Measurements from ENCODE around the gene SNAPC5. TPM values are rescaled to one million over a fixed set of nuclear protein-coding genes. Genes with fewer than 3 reads are reported as not detected.

SNAPC5 gene
- total and polyA plus RNA-seq, 2 experiments from 2014 or later, result 21.2 to 43.2 TPM

DNA sequence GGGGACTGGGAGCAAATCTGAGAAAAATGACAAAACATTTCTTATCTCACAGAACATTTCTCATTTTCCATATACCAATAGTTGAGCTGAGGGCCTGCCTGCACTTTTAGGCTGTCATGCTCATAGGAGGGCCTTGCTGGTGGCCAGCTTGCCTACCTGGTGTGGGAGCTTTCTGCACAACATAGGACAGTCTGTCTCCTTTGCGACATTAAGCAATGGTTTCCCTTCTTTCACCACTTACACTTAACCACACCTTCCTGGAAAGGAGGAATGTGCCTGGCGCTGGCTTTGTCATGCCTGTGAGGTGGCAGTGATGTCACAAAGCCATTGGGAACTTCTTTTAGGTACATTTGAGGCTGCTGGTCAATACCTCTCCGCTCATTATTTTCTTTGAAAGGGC, 5.7 kb downstream of the SNAPC5 start (continued):
- no peak for TF ChIP-seq CTCF (conservative IDR thresholded peaks at IDR 0.05; ENCODE audit: low read depth in 2 of 2)

- Mint-ChIP-seq H3K27me3 (ENCODE audit: insufficient read depth, low read depth, poor library complexity) (peaks cover 5% of the 10 kb centered on the region), H3K36me3 (ENCODE audit: low read depth) (peaks cover 68% of the 10 kb centered on the region), H3K4me3 (no peak overlapping the region), H3K4me1 (peaks cover 3% of the 10 kb centered on the region), H3K9me3 (no peaks in the 10 kb centered on the region), H3K27ac (peak overlapping the region; percentile 32; the same call in 1 of the 2 replicates)
- Histone ChIP-seq H2AFZ (no peak overlapping the region), H3K9me2 (ENCODE audit: insufficient read depth) (no peaks in the 10 kb centered on the region), H3K79me2 (replicated peaks; ENCODE audit: insufficient read depth) (peaks cover 3% of the 10 kb centered on the region; the same call in 1 of the 2 replicates), H3K36me3 (ENCODE audit: insufficient read depth) (peaks cover 17% of the 10 kb centered on the region), H3K4me2 (no peak overlapping the region), H3K4me3 (no peak overlapping the region), H3K27me3 (ENCODE audit: insufficient read depth) (no peaks in the 10 kb centered on the region), H3K4me1 (ENCODE audit: insufficient read depth) (no peaks in the 10 kb centered on the region), H4K20me1 (replicated peaks; ENCODE audit: insufficient read depth) (peaks cover 8% of the 10 kb centered on the region), H3K27ac (ENCODE audit: low read depth) (no peak overlapping the region), H3F3A (replicated peaks; ENCODE audit: low read depth) (0 out of 2 replicates have a peak, but pooled peaks cover 12% of the 10 kb centered on the region)
- no peak for ATAC-seq
- no peak for DNase-seq (ENCODE audit: low spot score)
- no peak for TF ChIP-seq STAT1 (IDR thresholded peaks at IDR 0.05; ENCODE audit: unreplicated experiment)
- no peak for TF ChIP-seq CTCF (conservative IDR thresholded peaks at IDR 0.05; ENCODE audit: low read depth in 2 of 2)
- no peak for TF ChIP-seq ZNF331 (CRISPR knock-in tag; IDR thresholded peaks at IDR 0.05; ENCODE audit: low read depth)
- TF ChIP-seq NANOG (IDR thresholded peaks at IDR 0.05; ENCODE audit: borderline replicate concordance), result no peak
- no peak for TF ChIP-seq JUNB (IDR thresholded peaks at IDR 0.05; ENCODE audit: unreplicated experiment)
- no peak for TF ChIP-seq EZH2 (IDR thresholded peaks at IDR 0.05; ENCODE audit: low read depth, unreplicated experiment)
- TF ChIP-seq, protein P1, sequence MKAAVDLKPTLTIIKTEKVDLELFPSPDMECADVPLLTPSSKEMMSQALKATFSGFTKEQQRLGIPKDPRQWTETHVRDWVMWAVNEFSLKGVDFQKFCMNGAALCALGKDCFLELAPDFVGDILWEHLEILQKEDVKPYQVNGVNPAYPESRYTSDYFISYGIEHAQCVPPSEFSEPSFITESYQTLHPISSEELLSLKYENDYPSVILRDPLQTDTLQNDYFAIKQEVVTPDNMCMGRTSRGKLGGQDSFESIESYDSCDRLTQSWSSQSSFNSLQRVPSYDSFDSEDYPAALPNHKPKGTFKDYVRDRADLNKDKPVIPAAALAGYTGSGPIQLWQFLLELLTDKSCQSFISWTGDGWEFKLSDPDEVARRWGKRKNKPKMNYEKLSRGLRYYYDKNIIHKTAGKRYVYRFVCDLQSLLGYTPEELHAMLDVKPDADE (IDR thresholded peaks at IDR 0.05), result no peak
- no peak for TF ChIP-seq CREB1 (CRISPR knock-in tag; IDR thresholded peaks at IDR 0.05; ENCODE audit: low read depth)
- no peak for TF ChIP-seq REST (IDR thresholded peaks at IDR 0.05; ENCODE audit: unreplicated experiment)
- no peak for TF ChIP-seq EZH2phosphoT487 (IDR thresholded peaks at IDR 0.05; ENCODE audit: unreplicated experiment)
- TF ChIP-seq POLR2AphosphoS5 (IDR thresholded peaks at IDR 0.05; ENCODE audit: low read depth), result no peak
- no peak for TF ChIP-seq ZNF114 (CRISPR knock-in tag; IDR thresholded peaks at IDR 0.05)
Observed at GRCh38 chr15:66489179-66489791, 8.3 kb downstream of the SNAPC5 start.
